ENCODE measurements around the gene DTD1.
"Not testable (repeated sequence)": the region's sequence is repeated elsewhere in the genome, so short reads cannot be mapped to it uniquely, and the experiment has no call there.

GRCh38 chr20:18760852-18761251, 173.0 kb downstream of the DTD1 start:
- TF ChIP-seq CTCF (IDR thresholded peaks at IDR 0.05; ENCODE audit: low read depth, low read length); POLR2A (IDR thresholded peaks at IDR 0.05; ENCODE audit: extremely low read depth, insufficient read length); MAX (IDR thresholded peaks at IDR 0.05; ENCODE audit: low read depth, low read length): not testable (repeated sequence)
